GM12878 (cell line): ENCODE results near the gene ANGEL2. TPM values are rescaled to one million over a fixed set of nuclear protein-coding genes. Genes with fewer than 3 reads are reported as not detected.

ENCODE experiments used
- ATAC-seq: fragments of 200-7000 bp; cut with Tn5 transposase; 3 replicates; pipeline ENCODE4 v1.9.1; 2020; ENCODE audit warnings: mild to moderate bottlenecking, moderate library complexity
- BruUV-seq: library from RNA; stranded (reverse); fragments of 400-500 nt; replicated peaks from 2 replicates; lab custom pipeline; 2021; lab: Mats Ljungman, UMichigan
- CTCF ChIA-PET: fragments of 300-600 bp; sonication (Branson Sonifier 250); formaldehyde crosslinking; extraction: SDS; loops from one replicate; lab custom pipeline; 2021; ENCODE audit warnings: inconsistent platforms; lab: Yijun Ruan, JAX
- POLR2A ChIA-PET: fragments of 350-600 bp; formaldehyde crosslinking; extraction: SDS; loops from one replicate; lab custom pipeline; 2021; ENCODE audit warnings: inconsistent platforms; lab: Charles Lee
- RAD21 ChIA-PET: fragments of 300-600 bp; sonication (Branson Sonifier 250); formaldehyde crosslinking; loops from one replicate; lab custom pipeline; 2023; ENCODE audit warnings: antibody characterized with exemption; ENCODE audit not compliant: unreplicated experiment; lab: Charles Lee
- SMC1A ChIA-PET: fragments of 300-600 bp; sonication (Branson Sonifier 250); formaldehyde crosslinking; loops from one replicate; lab custom pipeline; 2023; ENCODE audit not compliant: unreplicated experiment, uncharacterized antibody; lab: Charles Lee
- DNase-seq: peaks from one replicate; pipeline ENCODE4 v3.0.0-alpha.2; 2011; ENCODE audit warnings: low read depth, low spot score
- FAIRE-seq: peaks from 3 replicates; lab custom pipeline; 2011; peaks lifted over from hg19 to GRCh38; lab: Jason Lieb, UNC
- H2AFZ ChIP-seq: 2 replicates; pipeline ENCODE4 v1.6.0; 2011; ENCODE audit warnings: low read depth, low read length, control low read depth; ENCODE audit not compliant: control insufficient read depth
- H3K27ac ChIP-seq: 2 replicates; pipeline ENCODE4 v1.5.1; 2011; ENCODE audit warnings: control low read depth; ENCODE audit not compliant: control insufficient read depth, insufficient read depth
- H3K27me3 ChIP-seq, 2 experiments: replicated peaks in 1 of 2; 2 replicates each; pipeline versions ENCODE4 v1.6.0 to v1.6.1; 2011; ENCODE audit warnings: low read length in 1 of 2; ENCODE audit not compliant: control insufficient read depth in 2 of 2, insufficient read depth in 2 of 2
- H3K36me3 ChIP-seq, 2 experiments: 2 replicates each; pipeline ENCODE4 v1.5.1; 2011; ENCODE audit warnings: low read length in 1 of 2; ENCODE audit not compliant: control insufficient read depth in 2 of 2, insufficient read depth in 2 of 2
- H3K4me1 ChIP-seq: 2 replicates; pipeline ENCODE4 v1.6.1; 2011; ENCODE audit warnings: mild to moderate bottlenecking, low read length, moderate library complexity, mixed read lengths; ENCODE audit not compliant: control insufficient read depth, insufficient read depth
- H3K4me2 ChIP-seq: 2 replicates; pipeline ENCODE4 v1.6.0; 2011; ENCODE audit warnings: control low read depth; ENCODE audit not compliant: control insufficient read depth, insufficient read depth
- H3K4me3 ChIP-seq: fragments of 200-600 bp; sonication (generic); 2 replicates; pipeline ENCODE4 v1.5.1; 2016
- H3K79me2 ChIP-seq: 2 replicates; pipeline ENCODE4 v1.6.0; 2011; ENCODE audit warnings: low read length; ENCODE audit not compliant: control insufficient read depth, insufficient read depth
- H3K9ac ChIP-seq: 2 replicates; pipeline ENCODE4 v1.8.0; 2011; ENCODE audit warnings: low read length, control low read depth, mixed read lengths; ENCODE audit not compliant: control insufficient read depth, insufficient read depth
- H3K9me3 ChIP-seq: replicated peaks from 3 replicates; pipeline ENCODE4 v1.5.1; 2011; ENCODE audit warnings: mild to moderate bottlenecking, low read length; ENCODE audit not compliant: control insufficient read depth, insufficient read depth
- H4K20me1 ChIP-seq: 2 replicates; pipeline ENCODE4 v1.6.0; 2011; ENCODE audit not compliant: control insufficient read depth, insufficient read depth
- CEBPB ChIP-seq, 2 experiments: fragments of 150-350 bp in 1 of 2; IDR thresholded peaks; 2 replicates each; pipeline ENCODE4 v1.6.1; 2012 to 2014; ENCODE audit warnings: low read depth in 2 of 2, low read length in 2 of 2, borderline replicate concordance in 1 of 2, inconsistent platforms in 1 of 2
- CHD2 ChIP-seq: IDR thresholded peaks from 2 replicates; pipeline ENCODE4 v1.6.1; 2011; ENCODE audit warnings: low read depth, low read length, improper control_type of control experiment, borderline replicate concordance
- ESRRA ChIP-seq: IDR thresholded peaks from 2 replicates; pipeline ENCODE4 v1.6.1; 2012; ENCODE audit warnings: mild to moderate bottlenecking, low read length, improper control_type of control experiment
- FOS ChIP-seq: IDR thresholded peaks from 3 replicates; pipeline ENCODE4 v1.6.1; 2011; ENCODE audit warnings: borderline replicate concordance; ENCODE audit not compliant: insufficient read length; ENCODE audit errors: extremely low read depth
- GATAD2B ChIP-seq: fragments of 450-650 bp; conservative IDR thresholded peaks from 2 replicates; pipeline ENCODE4 v1.6.1; 2017; ENCODE audit warnings: low read depth, mild to moderate bottlenecking, moderate library complexity
- HCFC1 ChIP-seq: fragments of 150-350 bp; IDR thresholded peaks from 2 replicates; pipeline ENCODE4 v1.6.1; 2014; ENCODE audit warnings: low read length
- IKZF1 ChIP-seq: fragments of 450-650 bp; conservative IDR thresholded peaks from 2 replicates; pipeline ENCODE4 v1.6.1; 2017; ENCODE audit warnings: antibody characterized with exemption, mild to moderate bottlenecking
- NFIC ChIP-seq: IDR thresholded peaks from 2 replicates; pipeline ENCODE4 v1.6.1; 2012; ENCODE audit warnings: low read depth, mild to moderate bottlenecking, inconsistent platforms, low read length, moderate library complexity
- NR2C2 ChIP-seq: IDR thresholded peaks from 2 replicates; pipeline ENCODE4 v1.6.1; 2011; ENCODE audit warnings: borderline replicate concordance, low read depth; ENCODE audit not compliant: control insufficient read depth, insufficient read length
- RBBP5 ChIP-seq: fragments of 200-600 bp; sonication (generic); conservative IDR thresholded peaks from 2 replicates; pipeline ENCODE4 v1.6.1; 2016
- SPI1 ChIP-seq: IDR thresholded peaks from 2 replicates; pipeline ENCODE4 v1.6.1; 2011; ENCODE audit warnings: low read depth, mild to moderate bottlenecking, low read length, moderate library complexity, borderline replicate concordance; ENCODE audit not compliant: insufficient read depth
- SUZ12 ChIP-seq: fragments of 200-600 bp; sonication (generic); IDR thresholded peaks from one replicate; pipeline ENCODE4 v1.6.1; 2018; ENCODE audit warnings: antibody characterized with exemption, mild to moderate bottlenecking; ENCODE audit not compliant: unreplicated experiment
- WGBS: methylation state at CpG from one replicate; pipeline ENCODE4 v1.1.6; 2016; ENCODE audit warnings: low lambda C conversion rate; ENCODE audit not compliant: insufficient replicate concordance, insufficient coverage; ENCODE audit errors: missing lambda C conversion rate; 5-methylcytosine and 5-hydroxymethylcytosine counted together
- in situ Hi-C: fragments of 300-500 bp; cut with MboI; formaldehyde crosslinking; loops from 9 replicates; pipeline ENCODE4 v1.14.3; 2018; ENCODE audit warnings: mixed read lengths
- intact Hi-C: fragments of 100-400 bp; cut with micrococcal nuclease; formaldehyde crosslinking; loops from one replicate; pipeline ENCODE4 v1.14.2; 2022; ENCODE audit not compliant: unreplicated experiment
- polyA plus RNA-seq, 11 experiments: library from polyadenylated mRNA; depleted of rRNA in 4 of 11; unstranded in 6 of 11; stranded (reverse) in 5 of 11; fragments of >200 nt; fragmentation: Nextera tagmentation in 4 of 11; fragmentation: Illumina TruSeq in 1 of 11; extraction: Ambion mirVana in 4 of 11; extraction: Trizol in 1 of 11; gene quantifications; 1 replicate in 1 of 11; 2 replicates in 10 of 11; pipeline versions ENCODE4 v1.2.1 to v1.2.3, GENCODE V29; 2011 to 2016; ENCODE audit warnings: inconsistent platforms in 2 of 11, missing spikeins in 2 of 11, low read depth in 1 of 11
- total RNA-seq, 4 experiments: library from RNA; depleted of rRNA in 3 of 4; stranded (reverse); fragments of >200 nt in 3 of 4; fragmentation: Illumina TruSeq in 1 of 4; extraction: Trizol in 1 of 4; gene quantifications; 2 replicates each; pipeline versions ENCODE4 v1.2.1 to v1.2.3, GENCODE V29; 2013 to 2021
- TF ChIP-seq, protein P1 (sequence below): fragments of 450-650 bp; IDR thresholded peaks from 2 replicates; pipeline ENCODE4 v1.6.1; 2017; ENCODE audit warnings: mild to moderate bottlenecking, moderate library complexity
- TF ChIP-seq, protein P2 (sequence below): IDR thresholded peaks from 2 replicates; pipeline ENCODE4 v1.6.1; 2011; ENCODE audit warnings: mild to moderate bottlenecking, low read depth, low read length, moderate library complexity; ENCODE audit not compliant: insufficient replicate concordance
- TF ChIP-seq, protein P3 (sequence below): IDR thresholded peaks from 2 replicates; pipeline ENCODE4 v1.6.1; 2011; ENCODE audit warnings: low read depth, low read length, improper control_type of control experiment, borderline replicate concordance

ANGEL2 gene
- total and polyA plus RNA-seq, 10 of the 15 experiments (the other 5 are each of a cell fraction or from before 2014, with no cell fraction given): 6.3 to 53.9 (median 30.7) TPM

DNA sequence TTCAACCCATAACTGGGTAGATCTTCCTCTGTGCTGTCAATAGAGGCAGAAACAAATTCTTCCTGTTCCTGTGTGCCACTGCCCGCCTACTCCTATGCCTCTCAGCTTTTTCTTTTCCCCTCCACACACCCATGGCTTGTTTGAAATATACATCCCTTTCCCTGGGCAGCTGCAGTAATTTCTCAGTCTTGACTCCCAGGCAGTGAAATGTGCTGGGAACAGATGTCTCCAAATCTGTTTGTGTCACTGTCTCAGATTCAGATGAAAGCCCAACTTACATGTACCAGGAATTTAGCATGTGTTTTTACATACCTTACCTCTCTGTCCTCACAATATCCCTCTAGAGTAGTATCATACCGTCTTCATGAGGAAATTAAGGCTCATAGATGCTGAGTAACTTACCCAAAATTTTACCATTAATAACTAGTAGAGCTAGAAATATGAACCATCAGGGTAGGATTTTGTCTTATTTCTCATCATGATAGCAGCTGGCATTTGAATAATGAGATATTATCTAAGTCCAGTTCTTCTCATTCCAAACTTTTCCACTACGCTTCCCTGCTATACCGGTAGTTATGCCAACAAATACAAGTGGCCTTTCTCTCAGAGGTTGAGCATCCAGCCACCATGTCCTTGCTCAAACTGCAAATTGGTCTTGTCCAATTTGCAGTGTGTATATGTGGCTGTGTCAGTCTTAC is 70.1 kb downstream of the ANGEL2 start (continued):
- TF ChIP-seq, protein P1, sequence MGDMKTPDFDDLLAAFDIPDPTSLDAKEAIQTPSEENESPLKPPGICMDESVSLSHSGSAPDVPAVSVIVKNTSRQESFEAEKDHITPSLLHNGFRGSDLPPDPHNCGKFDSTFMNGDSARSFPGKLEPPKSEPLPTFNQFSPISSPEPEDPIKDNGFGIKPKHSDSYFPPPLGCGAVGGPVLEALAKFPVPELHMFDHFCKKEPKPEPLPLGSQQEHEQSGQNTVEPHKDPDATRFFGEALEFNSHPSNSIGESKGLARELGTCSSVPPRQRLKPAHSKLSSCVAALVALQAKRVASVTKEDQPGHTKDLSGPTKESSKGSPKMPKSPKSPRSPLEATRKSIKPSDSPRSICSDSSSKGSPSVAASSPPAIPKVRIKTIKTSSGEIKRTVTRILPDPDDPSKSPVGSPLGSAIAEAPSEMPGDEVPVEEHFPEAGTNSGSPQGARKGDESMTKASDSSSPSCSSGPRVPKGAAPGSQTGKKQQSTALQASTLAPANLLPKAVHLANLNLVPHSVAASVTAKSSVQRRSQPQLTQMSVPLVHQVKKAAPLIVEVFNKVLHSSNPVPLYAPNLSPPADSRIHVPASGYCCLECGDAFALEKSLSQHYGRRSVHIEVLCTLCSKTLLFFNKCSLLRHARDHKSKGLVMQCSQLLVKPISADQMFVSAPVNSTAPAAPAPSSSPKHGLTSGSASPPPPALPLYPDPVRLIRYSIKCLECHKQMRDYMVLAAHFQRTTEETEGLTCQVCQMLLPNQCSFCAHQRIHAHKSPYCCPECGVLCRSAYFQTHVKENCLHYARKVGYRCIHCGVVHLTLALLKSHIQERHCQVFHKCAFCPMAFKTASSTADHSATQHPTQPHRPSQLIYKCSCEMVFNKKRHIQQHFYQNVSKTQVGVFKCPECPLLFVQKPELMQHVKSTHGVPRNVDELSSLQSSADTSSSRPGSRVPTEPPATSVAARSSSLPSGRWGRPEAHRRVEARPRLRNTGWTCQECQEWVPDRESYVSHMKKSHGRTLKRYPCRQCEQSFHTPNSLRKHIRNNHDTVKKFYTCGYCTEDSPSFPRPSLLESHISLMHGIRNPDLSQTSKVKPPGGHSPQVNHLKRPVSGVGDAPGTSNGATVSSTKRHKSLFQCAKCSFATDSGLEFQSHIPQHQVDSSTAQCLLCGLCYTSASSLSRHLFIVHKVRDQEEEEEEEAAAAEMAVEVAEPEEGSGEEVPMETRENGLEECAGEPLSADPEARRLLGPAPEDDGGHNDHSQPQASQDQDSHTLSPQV: no peak
- TF ChIP-seq, all 136 proteins: peak for 0

DNA sequence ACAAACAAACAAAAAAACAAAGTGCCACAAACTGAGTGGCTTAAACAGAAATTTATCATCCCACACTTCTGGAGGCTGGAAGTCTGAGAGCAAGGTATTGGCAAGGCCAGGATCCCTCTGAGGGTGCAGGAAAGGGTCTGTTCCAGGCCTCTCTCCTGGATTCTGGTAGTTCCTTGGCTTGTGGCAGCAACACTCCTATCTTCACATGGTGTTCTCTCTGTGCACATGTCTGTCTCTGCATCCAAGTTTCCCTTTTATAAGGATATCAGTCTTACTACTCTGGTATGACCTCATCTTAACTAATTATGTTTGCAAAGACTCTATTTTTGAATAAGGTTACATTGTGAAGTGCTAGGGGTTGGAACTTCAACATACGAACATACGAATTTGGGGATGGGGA is 70.6 kb downstream of the ANGEL2 start:
- Histone ChIP-seq H3K4me2 (no peak overlapping the region), H3K9me3 (no peaks in the 10 kb centered on the region), H3K27ac (no peak overlapping the region), H3K36me3 (no peaks in the 10 kb centered on the region), H3K4me3 (no peak overlapping the region), H3K9ac (no peak overlapping the region), H3K27me3 (no peaks in the 10 kb centered on the region), H2AFZ (no peak overlapping the region), H3K79me2 (peaks cover 2% of the 10 kb centered on the region), H4K20me1 (no peaks in the 10 kb centered on the region)
- 94% methylated on average over 2 of the region's 2 CpGs for WGBS
- ATAC-seq (no peak), FAIRE-seq (no peak), DNase-seq (no peak)
- ChIA-PET POLR2A (interaction anchor here (0.6 to 2.1 kb wide), 3 partner anchors 11 to 14 kb away, joined by 3 to 7 read pairs (median 4); no protein-coding TSS in a partner anchor), SMC1A (interaction anchor here (1.4 to 1.7 kb wide), 5 partner anchors 11 to 50 kb away, joined by 4 to 6 read pairs (median 6); no protein-coding TSS in a partner anchor), RAD21 (interaction anchor here (1.4 to 1.8 kb wide), 2 partner anchors 9 to 50 kb away, joined by 5 to 9 read pairs; no protein-coding TSS in a partner anchor)
- intact Hi-C loops: no loop called here
- in situ Hi-C loops: no loop called here
- TF ChIP-seq CEBPB (IDR thresholded peaks at IDR 0.05; ENCODE audit: borderline replicate concordance in 1 of 2, low read depth in 2 of 2, low read length in 2 of 2) (no peak), SPI1 (no peak), HCFC1 (no peak), ESRRA (no peak), NR2C2 (no peak), FOS (no peak), NFIC (no peak), CHD2 (no peak), RBBP5 (no peak), GATAD2B (no peak), IKZF1 (no peak), SUZ12 (no peak)
- TF ChIP-seq, protein P2, sequence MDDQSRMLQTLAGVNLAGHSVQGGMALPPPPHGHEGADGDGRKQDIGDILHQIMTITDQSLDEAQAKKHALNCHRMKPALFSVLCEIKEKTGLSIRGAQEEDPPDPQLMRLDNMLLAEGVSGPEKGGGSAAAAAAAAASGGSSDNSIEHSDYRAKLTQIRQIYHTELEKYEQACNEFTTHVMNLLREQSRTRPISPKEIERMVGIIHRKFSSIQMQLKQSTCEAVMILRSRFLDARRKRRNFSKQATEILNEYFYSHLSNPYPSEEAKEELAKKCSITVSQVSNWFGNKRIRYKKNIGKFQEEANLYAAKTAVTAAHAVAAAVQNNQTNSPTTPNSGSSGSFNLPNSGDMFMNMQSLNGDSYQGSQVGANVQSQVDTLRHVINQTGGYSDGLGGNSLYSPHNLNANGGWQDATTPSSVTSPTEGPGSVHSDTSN: no peak
- TF ChIP-seq, protein P3, sequence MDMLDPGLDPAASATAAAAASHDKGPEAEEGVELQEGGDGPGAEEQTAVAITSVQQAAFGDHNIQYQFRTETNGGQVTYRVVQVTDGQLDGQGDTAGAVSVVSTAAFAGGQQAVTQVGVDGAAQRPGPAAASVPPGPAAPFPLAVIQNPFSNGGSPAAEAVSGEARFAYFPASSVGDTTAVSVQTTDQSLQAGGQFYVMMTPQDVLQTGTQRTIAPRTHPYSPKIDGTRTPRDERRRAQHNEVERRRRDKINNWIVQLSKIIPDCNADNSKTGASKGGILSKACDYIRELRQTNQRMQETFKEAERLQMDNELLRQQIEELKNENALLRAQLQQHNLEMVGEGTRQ: no peak
- TF ChIP-seq, all 136 proteins: peak for 0
- BruUV-seq: no TSS peak
- CTCF ChIA-PET: interaction anchor here (1.3 kb wide), 1 partner anchor 21 kb away, joined by 3 read pairs; no protein-coding TSS in a partner anchor
- peaks cover 48% of the 10 kb centered on the region for H3K4me1 ChIP-seq
